Measurements from ENCODE around the gene TPBG. TPM values are rescaled to one million over a fixed set of nuclear protein-coding genes. Genes with fewer than 3 reads are reported as not detected.
"Not testable (repeated sequence)": the region's sequence is repeated elsewhere in the genome, so short reads cannot be mapped to it uniquely, and the experiment has no call there.

Gene TPBG
- polyA plus RNA-seq, 10 donors: 8.9 to 27.8 (median 12.9) TPM

DNA sequence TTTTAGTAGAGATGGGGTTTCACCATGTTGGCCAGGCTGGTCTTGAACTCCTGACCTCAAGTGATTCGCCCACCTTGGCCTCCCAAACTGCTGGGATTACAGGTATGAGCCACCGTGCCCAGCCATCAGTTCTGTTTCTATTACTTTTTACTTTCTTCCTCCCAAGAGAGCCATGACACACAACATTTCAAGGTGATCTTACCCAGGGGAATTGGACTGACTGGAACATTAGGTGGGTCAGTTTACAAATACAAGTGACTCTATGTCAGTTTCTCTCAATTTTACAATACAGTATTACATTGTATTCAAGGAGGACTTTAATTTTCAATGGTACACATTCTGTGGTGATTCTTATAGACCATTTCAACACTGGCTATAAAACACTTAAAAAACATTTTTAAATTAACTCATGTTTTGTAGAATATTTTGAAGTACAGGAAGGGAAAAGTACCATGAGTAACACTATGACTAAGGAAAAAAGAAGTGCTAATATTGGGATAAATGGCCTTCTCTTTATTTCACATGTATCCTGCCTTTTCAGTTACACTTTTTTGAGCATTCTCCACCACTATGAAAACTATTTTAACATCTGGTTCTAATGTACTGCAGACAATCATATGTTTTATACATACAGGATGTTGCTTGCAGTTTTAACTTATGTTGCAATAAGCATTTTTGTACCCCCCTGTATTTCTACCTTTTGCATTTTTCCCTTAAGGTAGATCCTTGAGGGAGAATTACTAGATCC is 8.4 kb downstream of the TPBG start:
- peak in 2 of 3 donors; percentile 45 to 58 for DNase-seq

DNA sequence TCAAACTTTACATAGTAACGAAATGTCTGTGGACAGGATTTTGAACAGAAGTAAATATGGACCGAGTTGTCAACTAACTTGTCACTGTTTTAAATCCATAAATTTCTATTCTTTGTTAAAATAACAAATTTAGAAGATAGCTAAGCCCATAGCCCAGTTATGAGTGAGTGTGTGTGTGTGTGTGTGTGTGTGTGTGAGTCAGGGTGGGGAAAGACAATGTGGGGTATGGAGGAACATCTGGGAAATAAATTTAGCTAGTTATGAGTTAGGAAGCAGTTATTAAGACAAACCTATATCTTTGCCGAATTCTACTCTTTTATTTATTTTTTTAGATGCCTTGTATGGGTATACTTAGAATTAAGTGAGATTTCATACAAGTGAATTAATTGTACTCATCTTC is 9.0 kb downstream of the TPBG start:
- DNase-seq: no peak

DNA sequence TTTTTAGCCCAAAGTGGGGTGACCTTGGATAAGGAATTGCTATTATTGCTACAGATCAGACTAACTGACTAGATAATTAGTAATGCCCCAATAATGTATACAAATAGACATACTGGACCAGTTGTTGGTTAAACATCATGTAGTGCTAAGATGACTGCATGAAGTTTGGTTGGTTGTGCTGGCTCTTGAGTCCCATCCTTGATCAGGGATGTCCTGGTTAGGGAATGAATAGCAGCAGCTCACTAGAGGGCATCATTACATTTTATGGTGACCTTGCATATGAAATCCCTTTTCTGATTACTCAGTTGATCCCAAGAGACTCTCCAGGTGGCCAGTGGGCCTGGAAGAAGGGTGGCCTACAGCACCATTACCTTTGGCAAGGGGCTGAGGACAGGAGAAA is 10.9 kb downstream of the TPBG start:
- no peak for DNase-seq

DNA sequence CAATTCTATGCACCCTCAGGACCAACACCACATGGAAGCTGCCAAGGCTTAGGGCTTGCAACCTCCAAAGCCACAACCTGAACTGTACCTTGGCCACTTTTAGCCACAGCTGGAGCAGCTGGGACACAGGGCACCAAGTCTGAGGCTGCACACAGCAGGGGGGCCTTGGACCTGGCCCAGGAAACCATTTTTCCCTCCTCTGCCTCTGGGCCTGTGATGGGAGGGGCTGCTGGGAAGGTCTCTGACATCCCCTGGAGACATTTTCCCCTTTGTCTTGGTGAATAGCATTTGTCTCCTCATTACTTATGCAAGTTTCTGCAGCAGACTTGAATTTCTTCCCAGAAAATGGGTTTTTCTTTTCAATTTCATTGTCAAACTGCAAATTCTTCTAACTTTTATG is 13.0 kb downstream of the TPBG start:
- DNase-seq: no peak

DNA sequence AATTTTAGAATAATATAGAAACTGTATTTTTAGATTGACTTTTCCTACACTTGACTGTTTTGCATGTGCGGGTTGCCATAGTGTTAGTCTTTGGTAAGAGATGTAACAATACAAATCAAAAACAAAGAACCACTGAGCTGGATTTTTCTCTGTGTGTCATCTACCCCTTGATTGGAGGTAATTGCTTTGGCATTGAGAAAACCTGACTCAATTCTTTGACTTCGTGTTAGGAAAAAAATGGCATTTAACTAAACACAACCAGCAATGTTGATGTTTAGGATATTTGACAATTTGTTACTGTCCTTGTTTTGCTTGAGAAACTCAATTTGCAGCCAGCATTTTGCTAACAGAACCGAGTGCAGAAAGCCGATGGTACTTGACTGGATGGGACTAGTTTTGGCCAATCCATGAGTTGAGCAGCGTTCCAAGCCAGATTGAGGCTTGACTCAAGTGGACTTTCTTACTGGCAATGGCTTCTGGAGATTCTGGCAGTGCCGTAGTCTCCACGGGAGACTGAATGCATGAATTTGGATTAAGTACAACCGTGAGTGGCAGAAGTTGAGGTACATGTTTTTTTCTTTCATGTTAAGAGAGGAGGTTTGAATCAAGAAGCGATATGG is 17.1 kb downstream of the TPBG start:
- DNase-seq: no peak

DNA sequence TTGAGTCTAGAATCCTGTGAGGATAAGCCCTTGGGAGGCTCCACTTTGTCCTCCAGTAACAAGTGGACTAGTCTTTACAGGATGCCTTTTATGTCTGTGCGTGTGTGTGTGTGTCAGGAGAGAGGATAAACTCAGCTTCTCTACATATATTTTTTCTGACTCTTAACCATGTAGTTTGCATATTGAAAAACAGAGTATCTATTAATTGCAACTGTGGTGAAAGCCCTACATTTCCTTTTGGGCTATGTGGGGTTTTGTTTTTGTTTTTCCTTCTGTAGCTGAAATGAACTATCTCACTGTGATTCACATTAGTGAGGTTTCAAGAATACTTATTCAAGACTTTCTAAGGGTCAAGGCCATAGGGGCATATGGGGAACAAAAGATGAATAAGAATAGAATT is 17.7 kb downstream of the TPBG start:
- DNase-seq: no peak

DNA sequence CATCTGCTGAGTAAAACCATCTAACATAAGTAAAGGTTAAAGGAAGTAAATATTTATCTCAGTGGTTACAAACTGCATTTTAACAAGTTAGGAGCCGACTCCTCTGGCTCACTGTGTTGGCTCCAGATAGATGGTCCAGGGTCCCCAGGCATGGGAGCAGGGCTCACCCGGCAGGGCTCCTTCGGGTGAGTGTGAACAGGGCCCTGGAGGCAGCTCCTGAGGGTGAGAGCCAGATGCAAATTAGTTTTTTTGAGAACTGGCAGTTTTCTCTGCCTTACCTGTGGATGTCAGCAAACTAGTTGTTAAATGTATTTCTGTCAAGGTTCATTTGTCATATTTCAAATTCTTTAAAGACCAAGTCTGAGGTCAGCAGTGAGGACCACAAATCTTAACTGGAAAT is 21.5 kb downstream of the TPBG start:
- no peak for DNase-seq

DNA sequence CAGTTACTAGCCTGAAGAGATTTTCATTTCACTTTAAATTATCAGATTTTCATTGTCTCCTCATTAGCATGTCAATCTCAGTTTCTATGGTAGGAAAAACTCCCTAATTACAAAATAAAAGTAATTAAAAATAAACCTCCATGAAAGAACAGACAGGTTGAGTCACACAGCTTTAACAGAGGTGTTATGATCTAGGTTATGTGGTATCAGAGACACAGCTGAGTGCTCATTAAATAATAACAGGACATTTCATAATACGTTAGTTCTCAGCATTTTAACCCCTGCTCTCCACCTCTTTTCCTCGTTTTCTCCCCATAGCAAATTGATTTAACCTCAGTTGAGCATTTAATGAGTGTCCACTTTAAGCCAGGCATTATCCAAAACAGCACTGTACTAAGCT is 21.9 kb downstream of the TPBG start:
- DNase-seq: no peak

DNA sequence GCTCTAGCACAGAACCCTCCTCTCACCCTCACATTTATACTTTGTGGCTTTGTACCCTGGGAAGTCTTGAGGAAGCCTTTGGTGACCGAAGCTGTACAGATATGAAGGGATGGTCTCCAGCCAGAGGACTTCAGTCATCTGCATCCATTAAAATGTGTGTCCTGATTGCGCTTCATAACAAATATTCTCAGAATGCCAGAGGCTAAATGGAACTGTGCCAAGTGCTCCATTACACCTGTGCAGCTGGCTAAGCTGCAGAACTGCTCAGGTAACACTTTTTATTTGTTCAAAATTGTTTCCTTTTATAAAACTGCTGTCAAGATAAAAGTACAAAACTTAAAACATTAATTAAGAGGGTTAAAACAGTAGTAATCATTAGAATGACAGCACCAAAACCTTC is 22.3 kb downstream of the TPBG start:
- no peak for DNase-seq

DNA sequence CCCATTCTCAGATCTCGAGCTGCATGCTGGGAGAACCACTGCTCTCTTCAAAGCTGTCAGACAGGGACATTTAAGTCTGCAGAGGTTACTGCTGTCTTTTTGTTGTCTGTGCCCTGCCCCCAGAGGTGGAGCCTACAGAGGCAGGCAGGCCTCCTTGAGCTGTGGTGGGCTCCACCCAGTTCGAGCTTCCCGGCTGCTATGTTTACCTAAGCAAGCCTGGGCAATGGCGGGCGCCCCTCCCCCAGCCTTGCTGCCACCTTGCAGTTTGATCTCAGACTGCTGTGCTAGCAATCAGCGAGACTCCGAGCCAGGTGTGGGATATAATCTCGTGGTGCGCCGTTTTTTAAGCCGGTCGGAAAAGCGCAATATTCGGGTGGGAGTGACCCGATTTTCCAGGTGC is 31.2 kb downstream of the TPBG start:
- not testable (repeated sequence) for DNase-seq

DNA sequence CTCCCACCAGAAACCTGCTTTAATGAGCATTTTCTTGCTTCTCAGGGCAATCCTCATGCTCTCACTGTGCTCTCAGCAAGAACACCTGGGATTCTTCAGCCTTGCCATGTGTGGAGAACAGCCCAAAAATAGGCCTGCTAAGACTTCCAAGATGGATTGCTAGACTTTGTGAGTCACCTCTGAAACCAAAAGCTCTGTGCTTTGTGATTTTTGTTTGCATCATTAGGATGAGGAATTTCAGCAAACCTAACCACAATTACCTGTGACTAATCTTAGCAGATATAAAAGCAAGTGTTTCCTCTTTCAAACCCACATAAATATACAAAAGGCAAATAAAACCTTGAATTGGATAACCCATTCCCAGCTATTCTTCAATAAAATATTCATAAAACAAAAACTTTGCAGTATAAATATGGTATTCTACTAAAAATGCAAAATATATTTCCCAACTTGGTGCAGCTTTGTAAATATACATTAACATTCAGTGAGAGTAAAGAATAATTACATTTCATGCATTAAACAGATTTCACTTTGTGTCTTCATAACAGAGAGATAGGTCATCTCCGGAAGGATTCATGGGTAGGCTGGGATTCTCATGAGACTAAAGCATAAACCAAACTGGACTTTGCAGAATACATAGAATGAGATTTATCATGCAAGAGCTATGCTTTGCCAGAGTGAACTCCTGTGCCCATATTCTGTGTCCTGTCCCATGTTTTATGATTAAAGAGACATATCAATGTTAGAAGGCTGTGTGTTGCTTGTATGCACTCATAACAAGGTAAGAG is 33.5 kb downstream of the TPBG start:
- DNase-seq: peak in 1 of 3 donors; percentile 77

DNA sequence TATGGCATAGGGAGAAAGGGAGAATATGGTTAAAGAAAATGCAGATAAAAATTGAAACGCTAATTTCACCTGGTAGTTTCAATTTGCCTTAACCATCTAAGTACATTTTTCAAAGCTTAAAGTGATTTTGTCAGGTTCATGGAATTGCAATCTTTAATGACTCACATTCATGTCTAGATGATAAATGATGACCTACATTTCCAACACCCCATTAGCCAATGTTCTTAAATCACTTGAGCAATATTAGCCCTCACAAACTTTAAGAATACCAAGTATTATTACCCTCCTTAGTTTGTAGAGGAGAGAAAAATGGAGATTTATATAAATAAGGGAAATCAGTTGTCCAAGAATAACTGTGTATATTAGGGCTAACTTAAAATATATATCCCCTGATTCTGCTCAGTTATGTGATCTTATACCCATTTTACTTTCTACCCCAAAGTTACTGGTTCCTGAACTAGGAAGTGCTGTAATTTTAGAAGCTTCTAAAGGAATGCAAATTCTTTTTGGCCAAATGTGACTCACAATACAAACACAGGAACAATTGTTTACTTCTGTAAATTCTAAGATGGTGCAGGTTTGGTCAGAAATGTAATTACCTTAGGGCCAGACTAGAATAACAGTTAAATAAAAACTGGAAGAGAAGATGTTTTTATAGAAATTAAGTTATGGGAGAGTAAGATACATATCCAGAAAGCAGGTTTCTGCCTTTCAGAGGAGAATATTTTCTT is 34.5 kb downstream of the TPBG start:
- DNase-seq: no peak

DNA sequence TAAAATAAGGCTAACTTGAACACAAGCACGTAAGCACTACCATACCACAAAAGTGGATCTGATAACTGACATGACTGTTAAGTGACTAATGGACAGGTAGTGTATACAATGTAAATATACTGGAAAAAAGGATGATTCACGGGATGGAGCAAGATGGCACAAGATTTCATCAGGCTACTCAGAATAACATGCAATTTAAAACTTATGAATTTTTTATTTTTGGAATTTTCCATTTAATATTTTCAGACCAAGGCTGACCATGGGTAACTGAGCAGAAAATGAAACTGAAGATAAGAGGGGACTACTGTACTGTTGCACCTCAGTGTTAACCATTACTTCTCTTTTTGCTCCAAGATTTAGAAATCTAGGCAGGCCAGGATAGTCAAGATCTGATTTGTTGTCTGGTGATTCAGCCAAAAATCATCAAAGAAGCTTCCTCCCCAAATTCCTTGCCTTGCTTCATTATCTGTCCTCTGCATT is 45.4 kb downstream of the TPBG start:
- DNase-seq: peak in 1 of 3 donors; percentile 33

DNA sequence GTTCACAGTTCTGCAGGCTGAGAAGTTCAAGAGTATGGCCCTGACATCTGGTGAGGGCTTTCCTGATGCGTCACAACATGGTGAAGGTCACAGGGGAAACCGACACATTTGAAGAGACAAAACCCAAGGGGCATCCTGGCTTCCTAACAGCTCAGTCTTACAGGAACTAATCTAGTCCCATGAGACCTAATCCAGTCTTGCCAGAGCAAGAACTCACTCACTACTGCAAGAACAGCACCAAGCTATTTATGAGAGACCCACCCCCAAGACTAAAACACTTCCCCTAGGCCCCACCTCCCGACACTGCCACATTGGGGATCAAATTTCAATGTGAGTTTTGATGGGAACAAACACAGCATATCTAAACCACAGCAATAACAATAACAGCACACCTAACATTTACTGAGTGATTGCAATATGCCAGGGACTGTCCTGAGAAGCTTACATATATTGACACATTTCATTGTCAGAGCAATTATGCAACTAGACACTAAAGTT is 46.6 kb downstream of the TPBG start:
- peak in 1 of 3 donors; percentile 19 for DNase-seq

DNA sequence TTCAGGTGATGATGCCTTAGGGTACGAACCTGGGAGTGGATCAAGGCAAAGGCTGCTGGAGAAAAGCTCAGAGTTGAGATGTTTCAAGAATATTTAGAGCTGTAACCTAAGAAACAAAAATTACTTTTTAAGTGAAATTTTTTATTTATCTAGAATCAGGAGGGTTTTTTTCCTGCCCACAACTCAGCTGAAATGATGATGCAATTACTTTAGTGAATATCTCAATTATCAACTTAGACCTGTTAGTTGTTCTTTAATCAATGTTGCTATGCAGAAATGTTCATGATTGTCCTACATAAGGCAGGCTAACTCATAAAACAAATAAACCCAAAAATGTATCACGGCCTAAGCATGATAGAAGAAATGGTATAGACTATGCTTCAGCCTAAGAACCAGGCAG is 50.3 kb downstream of the TPBG start:
- no peak for DNase-seq

DNA sequence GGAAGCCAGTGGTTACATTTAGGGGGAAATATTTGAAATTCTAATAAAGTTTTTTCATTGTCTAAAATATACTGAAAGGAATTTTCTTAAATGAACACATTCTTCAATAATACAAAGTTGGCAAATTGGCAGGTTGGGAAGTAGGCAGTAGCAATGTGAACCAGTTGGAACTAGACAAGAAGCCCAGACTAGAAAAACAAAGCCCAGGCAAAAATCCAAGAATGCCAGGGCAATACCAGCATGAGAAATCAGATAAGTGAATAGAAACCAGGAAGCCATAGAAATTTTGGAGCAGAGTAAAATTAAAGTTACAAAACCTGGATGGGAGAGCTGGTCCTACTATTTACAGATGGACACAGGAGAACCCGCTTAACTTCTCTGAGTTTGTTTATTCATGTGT is 52.2 kb downstream of the TPBG start:
- DNase-seq: no peak

DNA sequence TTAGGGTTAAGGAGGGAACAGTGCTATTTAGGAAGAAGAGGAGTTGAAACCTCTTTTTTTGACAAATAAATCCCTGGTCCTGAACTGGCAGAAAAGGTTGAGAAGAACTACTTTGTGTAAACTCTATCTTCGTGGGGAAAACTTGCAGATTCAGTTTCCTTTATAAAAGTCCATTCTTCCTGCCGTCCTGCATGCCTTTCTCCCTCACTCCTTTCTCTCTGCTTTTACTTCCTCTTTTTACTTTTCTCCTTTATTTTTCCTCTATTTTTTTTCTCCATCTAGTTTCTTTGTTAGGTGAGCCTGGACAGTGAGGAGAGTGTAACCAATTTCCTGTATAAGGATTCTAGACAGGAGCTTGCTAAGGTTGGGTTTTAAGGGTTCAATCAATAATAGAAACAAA is 52.7 kb downstream of the TPBG start:
- DNase-seq: no peak
